SH-SY5Y (cell line): Measurements from ENCODE around the gene GCN1.

Experiments
- GATA2 ChIP-seq: IDR thresholded peaks from 2 replicates; pipeline ENCODE4 v1.6.1; 2011; ENCODE audit warnings: mild to moderate bottlenecking, low read depth, low read length
- GATA3 ChIP-seq: IDR thresholded peaks from 2 replicates; pipeline ENCODE4 v1.6.1; 2011; ENCODE audit warnings: low read depth, mild to moderate bottlenecking, low read length, moderate library complexity

GRCh38 chr12:120132863-120133385 lies 61.6 kb downstream of the GCN1 start:
- no peak for TF ChIP-seq GATA2
- no peak for TF ChIP-seq GATA3
